Activated T-cell treated with anti-CD3 and anti-CD28 coated beads, Interleukin-2, amount 50 U/mL, for 4 hours (primary cell): ENCODE data around the gene DIPK1A. TPM values are rescaled to one million over a fixed set of nuclear protein-coding genes. Genes with fewer than 3 reads are reported as not detected.

ENCODE experiments used
- ATAC-seq, 2 donors: fragments of 200-7000 bp; cut with Tn5 transposase; one replicate each; pipeline ENCODE4 v1.10.0; 2021
- DNase-seq: peaks from one replicate; pipeline ENCODE4 v3.0.0-alpha.2; 2020
- H3K27me3 Mint-ChIP-seq: one replicate; pipeline ENCODE4 v1.8.0; 2021; ENCODE audit warnings: low read depth, mixed read lengths
- H3K36me3 Mint-ChIP-seq: one replicate; pipeline ENCODE4 v1.8.0; 2022; ENCODE audit warnings: mixed read lengths; ENCODE audit not compliant: insufficient read depth
- H3K4me1 Mint-ChIP-seq: one replicate; pipeline ENCODE4 v1.8.0; 2021; ENCODE audit warnings: low read depth, mixed read lengths
- H3K4me3 Mint-ChIP-seq: one replicate; pipeline ENCODE4 v1.8.0; 2021; ENCODE audit warnings: mild to moderate bottlenecking, moderate library complexity, mixed read lengths
- H3K9me3 Mint-ChIP-seq: one replicate; pipeline ENCODE4 v1.8.0; 2021; ENCODE audit warnings: mixed read lengths
- total RNA-seq, 3 donors: library from RNA; stranded (reverse); gene quantifications; one replicate each; pipeline ENCODE4 v1.2.1, GENCODE V29; 2021

DIPK1A gene
- total RNA-seq, 3 donors from 2014 or later = 3.6 to 5.3 (median 4.2) TPM

- H3K36me3 Mint-ChIP-seq = peaks cover 11% of the 10 kb centered on the region
- no peaks in the 10 kb centered on the region for H3K9me3 Mint-ChIP-seq
- DNase-seq = no peak
- no peaks in the 10 kb centered on the region for H3K27me3 Mint-ChIP-seq
- H3K4me1 Mint-ChIP-seq = peaks cover 27% of the 10 kb centered on the region
- no peak overlapping the region for H3K4me3 Mint-ChIP-seq
- ATAC-seq = no peak
These were observed 84.9 kb downstream of the DIPK1A start for GRCh38 chr1:92876351-92876750.

GRCh38 chr1:92874987-92875386 is 86.3 kb downstream of the DIPK1A start:
- ATAC-seq (no peak), DNase-seq (no peak)
- H3K4me1 Mint-ChIP-seq = peaks cover 36% of the 10 kb centered on the region
- no peak overlapping the region for H3K4me3 Mint-ChIP-seq
- H3K27me3 Mint-ChIP-seq = no peaks in the 10 kb centered on the region
- no peaks in the 10 kb centered on the region for H3K9me3 Mint-ChIP-seq
- peaks cover 11% of the 10 kb centered on the region for H3K36me3 Mint-ChIP-seq

- DNase-seq (no peak), ATAC-seq (no peak)
- Mint-ChIP-seq H3K4me1 (peaks cover 26% of the 10 kb centered on the region), H3K4me3 (no peak overlapping the region), H3K27me3 (no peaks in the 10 kb centered on the region), H3K36me3 (peaks cover 11% of the 10 kb centered on the region), H3K9me3 (no peaks in the 10 kb centered on the region)
These were observed 88.5 kb downstream of the DIPK1A start for GRCh38 chr1:92872719-92873118.

- peaks cover 11% of the 10 kb centered on the region for H3K36me3 Mint-ChIP-seq
- H3K4me3 Mint-ChIP-seq = no peak overlapping the region
- DNase-seq (no peak), ATAC-seq (no peak)
- peaks cover 12% of the 10 kb centered on the region for H3K4me1 Mint-ChIP-seq
- H3K9me3 Mint-ChIP-seq = no peaks in the 10 kb centered on the region
- no peaks in the 10 kb centered on the region for H3K27me3 Mint-ChIP-seq
These were observed 90.7 kb downstream of the DIPK1A start for GRCh38 chr1:92870591-92870990.

- ATAC-seq = no peak
- no peaks in the 10 kb centered on the region for H3K9me3 Mint-ChIP-seq
- no peaks in the 10 kb centered on the region for H3K27me3 Mint-ChIP-seq
- H3K4me1 Mint-ChIP-seq = peaks cover 5% of the 10 kb centered on the region
- DNase-seq = no peak
- H3K4me3 Mint-ChIP-seq = no peak overlapping the region
- no peaks in the 10 kb centered on the region for H3K36me3 Mint-ChIP-seq
These were observed 97.1 kb downstream of the DIPK1A start for GRCh38 chr1:92864131-92864530.

GRCh38 chr1:92862605-92863004 is 98.7 kb downstream of the DIPK1A start:
- Mint-ChIP-seq H3K27me3 (no peaks in the 10 kb centered on the region), H3K4me3 (no peak overlapping the region), H3K4me1 (peaks cover 13% of the 10 kb centered on the region), H3K9me3 (no peaks in the 10 kb centered on the region), H3K36me3 (no peaks in the 10 kb centered on the region)
- ATAC-seq (no peak), DNase-seq (no peak)

GRCh38 chr1:92859400-92860039 is 101.7 kb downstream of the DIPK1A start:
- Mint-ChIP-seq H3K27me3 (no peaks in the 10 kb centered on the region), H3K4me1 (peaks cover 15% of the 10 kb centered on the region), H3K36me3 (peaks cover 4% of the 10 kb centered on the region), H3K9me3 (no peaks in the 10 kb centered on the region), H3K4me3 (peak overlapping the region; percentile 67)
- DNase-seq (no peak), ATAC-seq (no peak)

GRCh38 chr1:92858564-92859399 is 102.5 kb downstream of the DIPK1A start:
- Mint-ChIP-seq H3K36me3 (peaks cover 6% of the 10 kb centered on the region), H3K4me1 (peaks cover 21% of the 10 kb centered on the region), H3K27me3 (no peaks in the 10 kb centered on the region), H3K4me3 (peak overlapping the region; percentile 67), H3K9me3 (no peaks in the 10 kb centered on the region)
- ATAC-seq (peak; percentile 88), DNase-seq (peak; percentile 33)

- Mint-ChIP-seq H3K36me3 (peaks cover 6% of the 10 kb centered on the region), H3K4me1 (peaks cover 24% of the 10 kb centered on the region), H3K4me3 (no peak overlapping the region), H3K9me3 (no peaks in the 10 kb centered on the region), H3K27me3 (no peaks in the 10 kb centered on the region)
- no peak for ATAC-seq
- no peak for DNase-seq
These were observed 103.4 kb downstream of the DIPK1A start for GRCh38 chr1:92857817-92858216.

- Mint-ChIP-seq H3K36me3 (peaks cover 8% of the 10 kb centered on the region), H3K4me3 (no peak overlapping the region), H3K4me1 (peaks cover 29% of the 10 kb centered on the region), H3K9me3 (no peaks in the 10 kb centered on the region), H3K27me3 (no peaks in the 10 kb centered on the region)
- DNase-seq = no peak
- ATAC-seq = no peak
These were observed 106.0 kb downstream of the DIPK1A start for GRCh38 chr1:92855236-92855635.

GRCh38 chr1:92854101-92854785 is 107.0 kb downstream of the DIPK1A start:
- Mint-ChIP-seq H3K4me1 (peaks cover 26% of the 10 kb centered on the region), H3K36me3 (peaks cover 8% of the 10 kb centered on the region), H3K4me3 (no peak overlapping the region), H3K27me3 (no peaks in the 10 kb centered on the region), H3K9me3 (no peaks in the 10 kb centered on the region)
- ATAC-seq = no peak
- no peak for DNase-seq

- H3K9me3 Mint-ChIP-seq = no peaks in the 10 kb centered on the region
- ATAC-seq (no peak), DNase-seq (no peak)
- H3K4me3 Mint-ChIP-seq = no peak overlapping the region
- peaks cover 18% of the 10 kb centered on the region for H3K4me1 Mint-ChIP-seq
- H3K36me3 Mint-ChIP-seq = peaks cover 8% of the 10 kb centered on the region
- no peaks in the 10 kb centered on the region for H3K27me3 Mint-ChIP-seq
These were observed 108.0 kb downstream of the DIPK1A start for GRCh38 chr1:92853299-92853698.

- no peaks in the 10 kb centered on the region for H3K27me3 Mint-ChIP-seq
- H3K9me3 Mint-ChIP-seq = no peaks in the 10 kb centered on the region
- peaks cover 16% of the 10 kb centered on the region for H3K4me1 Mint-ChIP-seq
- DNase-seq = no peak
- H3K4me3 Mint-ChIP-seq = no peak overlapping the region
- H3K36me3 Mint-ChIP-seq = peaks cover 8% of the 10 kb centered on the region
- ATAC-seq = no peak
These were observed 109.5 kb downstream of the DIPK1A start for GRCh38 chr1:92851729-92852128.

- DNase-seq (no peak), ATAC-seq (no peak)
- Mint-ChIP-seq H3K9me3 (no peaks in the 10 kb centered on the region), H3K36me3 (peaks cover 12% of the 10 kb centered on the region), H3K4me1 (peaks cover 16% of the 10 kb centered on the region), H3K27me3 (no peaks in the 10 kb centered on the region), H3K4me3 (no peak overlapping the region)
These were observed 111.2 kb downstream of the DIPK1A start for GRCh38 chr1:92850019-92850418.
